GM19023 (cell line): ENCODE measurements around the gene GRAMD1B.

Experiments
- ATAC-seq: cut with Tn5 transposase; IDR thresholded peaks from one replicate; pipeline ENCODE4 v1.9.1; 2021; ENCODE audit warnings: mild to moderate bottlenecking, moderate library complexity; ENCODE audit not compliant: unreplicated experiment

The GRAMD1B gene

DNA sequence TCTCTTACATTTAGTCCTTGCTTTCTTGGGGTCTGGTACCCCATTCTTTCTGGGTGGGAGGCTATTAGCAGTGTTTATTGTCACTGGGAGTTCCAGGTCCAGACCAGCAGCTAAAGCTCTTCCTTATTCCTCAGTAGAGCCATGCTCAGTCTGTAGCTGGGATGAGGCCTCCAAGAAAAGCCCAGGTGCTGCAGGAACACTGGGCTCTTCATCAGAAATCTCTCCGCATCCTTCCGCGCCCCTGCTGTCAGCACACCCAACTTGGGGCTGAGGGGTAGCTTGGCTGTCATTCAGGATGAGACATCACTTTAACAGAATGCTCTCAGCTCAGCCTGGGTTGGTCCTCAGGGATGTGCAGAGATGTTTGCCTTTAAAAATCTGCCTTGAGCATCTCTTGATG is 97.5 kb downstream of the GRAMD1B start:
- ATAC-seq, result no peak

DNA sequence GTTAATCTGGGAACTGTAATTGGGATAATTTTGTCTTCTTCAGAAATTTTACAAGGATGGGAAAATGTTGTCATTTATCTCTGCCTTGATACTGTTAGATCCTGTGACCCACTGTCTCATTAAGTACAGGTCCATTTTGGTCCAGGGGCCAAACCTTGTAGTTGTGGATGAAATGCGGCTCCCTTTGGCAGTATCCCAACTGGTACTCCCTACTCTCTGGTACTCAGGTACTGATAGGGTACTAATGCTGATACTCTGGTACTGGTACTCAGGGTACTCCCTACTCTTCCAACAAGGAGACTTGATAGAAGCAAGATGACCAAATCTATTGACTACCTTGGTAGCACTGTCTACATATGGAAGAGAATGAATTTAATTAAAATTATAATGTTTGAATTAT is 97.9 kb downstream of the GRAMD1B start:
- no peak for ATAC-seq

DNA sequence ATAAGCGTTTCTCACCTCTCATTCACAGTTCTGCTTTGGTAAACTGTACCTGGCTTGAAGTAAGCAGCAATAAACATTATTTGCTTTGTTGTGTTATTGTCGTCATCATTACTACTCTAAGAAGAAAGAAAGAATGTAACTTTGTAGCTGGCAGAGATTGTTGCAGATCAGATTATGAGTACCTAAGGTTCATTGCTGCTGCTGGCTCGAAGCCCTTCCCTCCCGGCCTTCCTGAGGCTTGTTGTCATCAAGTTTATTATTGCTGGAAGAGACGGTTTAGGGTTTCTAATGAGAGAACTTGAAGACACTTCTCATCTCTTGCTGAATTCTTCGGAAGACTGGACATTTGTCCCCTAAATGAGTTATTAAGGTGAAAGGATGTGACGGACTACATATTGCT is 101.3 kb downstream of the GRAMD1B start:
- ATAC-seq, result no peak

DNA sequence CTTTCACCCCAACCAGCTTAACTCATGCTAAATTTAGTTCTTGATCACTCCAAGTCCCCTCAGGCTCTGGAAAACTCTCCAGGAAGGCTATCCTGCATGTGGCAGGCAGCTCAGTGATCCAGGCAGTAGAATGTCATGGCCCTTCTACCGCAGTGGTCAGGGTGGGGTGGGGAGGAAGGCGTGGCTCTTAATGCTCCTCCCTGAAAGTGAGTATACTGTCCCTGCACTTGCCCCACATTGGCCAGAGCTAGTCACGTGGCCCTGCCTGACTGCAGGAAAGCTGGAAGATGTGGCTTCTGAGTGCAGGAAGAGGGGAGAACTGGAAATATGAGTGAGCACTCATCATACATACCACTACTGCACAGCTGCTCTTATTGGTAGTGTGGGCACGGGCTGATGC is 102.1 kb downstream of the GRAMD1B start:
- ATAC-seq, result no peak

DNA sequence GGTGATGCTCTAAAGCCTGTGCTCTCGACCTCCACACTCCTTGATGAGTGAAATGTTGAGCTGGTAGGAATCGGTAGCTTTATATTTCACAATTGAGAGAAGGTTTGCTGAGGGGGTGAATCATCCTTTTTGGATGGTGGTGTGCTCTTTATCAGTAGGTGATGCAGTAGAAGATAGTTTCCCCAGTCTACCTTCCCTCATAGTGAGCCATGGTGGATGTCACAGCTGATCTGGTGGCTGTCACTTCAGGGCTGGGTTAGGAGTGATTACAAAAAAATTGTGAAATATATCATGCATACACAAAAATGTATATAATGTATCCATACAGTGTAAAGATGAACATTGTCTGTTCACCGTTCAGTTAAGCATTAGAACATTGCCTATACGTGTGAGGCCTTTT is 105.3 kb downstream of the GRAMD1B start:
- no peak for ATAC-seq

DNA sequence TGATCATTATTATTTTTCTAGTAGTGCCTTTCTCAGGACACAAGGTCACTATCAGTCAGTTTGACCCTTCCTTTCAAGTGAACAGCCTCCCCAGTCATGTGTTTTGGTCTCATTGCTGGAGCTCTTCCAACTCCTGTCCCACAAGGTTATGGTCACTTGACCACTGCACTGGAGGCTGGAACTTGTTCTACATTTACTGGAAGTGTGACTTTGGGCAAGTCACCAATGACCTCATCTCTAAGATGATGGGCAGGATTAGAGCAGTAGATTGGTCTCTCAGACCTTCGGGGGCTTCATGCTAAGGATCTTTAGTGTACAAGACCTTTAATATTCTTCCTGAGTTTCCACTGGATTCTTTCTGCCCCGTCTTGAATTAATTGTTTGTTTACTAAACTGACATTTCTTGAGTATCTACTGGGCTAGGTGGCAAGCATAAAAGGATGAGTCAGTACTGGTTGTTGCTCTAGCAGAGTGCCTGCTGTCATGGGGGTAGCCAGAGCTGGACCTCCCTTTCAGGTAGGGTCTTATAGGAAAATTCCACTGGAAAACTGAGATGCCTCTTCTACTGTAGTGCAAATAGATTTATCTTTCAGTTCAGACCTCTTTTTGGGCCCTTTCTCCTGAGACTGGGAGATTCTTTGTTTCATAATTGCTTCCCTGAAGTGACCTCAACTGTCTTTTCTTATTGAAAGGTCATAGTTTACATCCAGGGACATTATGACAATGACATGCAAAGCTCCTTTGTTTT is 106.8 kb downstream of the GRAMD1B start:
- no peak for ATAC-seq

DNA sequence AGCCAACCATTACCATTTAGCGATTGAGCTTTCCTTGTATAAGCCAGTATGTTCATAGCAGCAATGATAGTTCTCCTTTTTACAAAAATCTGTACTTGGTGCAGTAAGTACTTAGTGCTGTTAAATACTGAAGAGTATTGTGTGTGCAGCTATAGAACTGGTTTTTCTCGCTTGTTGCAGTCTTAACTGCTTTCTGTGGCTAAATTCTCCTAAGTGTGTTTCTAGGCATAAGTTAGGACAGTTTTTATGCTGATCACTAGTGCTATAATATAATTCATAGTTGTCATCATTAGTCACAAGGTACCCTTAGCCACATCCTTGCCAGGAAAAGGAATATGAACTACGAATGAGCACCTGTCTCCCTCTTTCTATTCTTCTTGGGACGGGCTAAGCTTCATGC is 107.7 kb downstream of the GRAMD1B start:
- no peak for ATAC-seq

DNA sequence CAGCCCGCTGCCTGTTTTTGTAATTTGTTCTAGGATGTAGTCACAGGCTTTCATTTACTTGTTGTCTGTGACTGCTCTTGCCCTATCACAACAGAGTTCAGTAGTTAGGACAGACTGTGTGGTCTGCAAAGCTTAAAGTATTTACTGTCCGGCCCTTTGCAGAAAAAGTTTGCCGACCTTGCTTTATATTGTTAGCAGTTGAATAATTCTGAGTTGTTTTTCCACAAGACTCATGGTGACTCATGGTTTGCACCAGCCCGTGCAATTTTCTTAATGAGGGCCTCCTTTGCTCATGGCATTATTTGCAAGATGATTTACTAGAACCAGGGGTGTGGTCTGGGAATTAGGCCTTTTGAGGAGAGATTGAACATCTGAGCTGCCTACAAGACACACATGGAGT is 113.7 kb downstream of the GRAMD1B start:
- ATAC-seq, result no peak

DNA sequence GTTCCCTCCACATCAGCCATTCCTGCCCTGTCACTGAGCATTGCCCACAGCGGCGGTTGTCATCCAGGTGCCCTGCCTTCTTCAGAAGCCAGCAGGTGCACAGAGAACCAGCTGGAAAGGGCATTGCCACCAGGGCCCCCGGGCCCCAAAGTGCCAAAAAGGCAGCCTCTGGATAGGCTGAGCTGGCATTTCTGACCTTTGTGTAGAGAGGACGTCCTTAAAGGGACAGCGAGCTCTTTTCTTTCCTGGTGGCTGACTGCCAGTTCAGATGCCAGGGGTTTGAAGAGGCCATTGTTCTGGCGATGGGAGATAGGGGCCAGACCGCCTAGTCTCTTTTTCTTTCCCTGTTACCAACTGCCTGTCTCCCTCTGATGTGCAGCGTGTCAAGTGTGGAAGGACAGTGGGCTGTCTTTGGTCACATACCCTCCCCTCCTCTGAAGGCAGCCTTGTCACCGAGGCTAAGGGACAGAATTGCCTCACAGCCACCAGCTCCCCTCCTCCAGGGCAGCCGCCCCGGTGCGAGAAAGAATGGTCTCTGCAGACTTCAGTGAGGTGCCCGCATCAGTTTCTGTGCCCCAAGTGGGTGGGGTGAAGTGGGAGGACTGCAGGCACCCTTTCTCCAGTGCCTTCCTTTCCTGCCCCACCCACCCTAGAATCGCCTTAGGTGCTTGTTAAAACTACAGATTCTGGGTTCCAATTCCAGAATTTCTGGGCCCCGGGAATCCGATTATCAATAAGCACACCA is 114.7 kb downstream of the GRAMD1B start:
- ATAC-seq, result no peak

DNA sequence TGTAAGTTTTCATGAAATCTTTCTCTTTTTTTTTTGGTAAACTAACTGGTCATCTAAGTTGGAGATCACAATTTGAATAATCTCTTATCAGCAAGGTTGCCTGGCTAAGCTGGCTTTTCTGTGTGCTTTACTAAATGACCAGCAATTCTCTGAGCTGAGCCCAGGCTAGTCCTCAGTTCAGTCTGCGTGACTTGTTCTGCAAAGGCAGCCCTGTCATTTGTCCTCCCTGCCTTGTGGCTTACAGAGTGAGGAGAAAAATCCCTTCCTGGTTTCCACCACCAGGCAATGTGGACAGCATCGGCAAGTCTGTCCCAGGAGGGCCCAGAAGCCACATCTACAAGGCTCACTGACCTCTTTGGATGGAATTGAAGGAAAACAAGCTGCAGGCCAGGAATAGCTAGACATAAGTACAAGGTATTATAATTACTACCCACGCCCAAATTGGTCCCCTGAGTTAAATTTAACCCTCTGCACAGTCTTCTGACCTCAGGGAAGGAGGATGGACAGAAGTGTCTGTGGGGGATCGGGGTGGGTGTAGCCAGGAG is 115.7 kb downstream of the GRAMD1B start:
- ATAC-seq, result no peak

DNA sequence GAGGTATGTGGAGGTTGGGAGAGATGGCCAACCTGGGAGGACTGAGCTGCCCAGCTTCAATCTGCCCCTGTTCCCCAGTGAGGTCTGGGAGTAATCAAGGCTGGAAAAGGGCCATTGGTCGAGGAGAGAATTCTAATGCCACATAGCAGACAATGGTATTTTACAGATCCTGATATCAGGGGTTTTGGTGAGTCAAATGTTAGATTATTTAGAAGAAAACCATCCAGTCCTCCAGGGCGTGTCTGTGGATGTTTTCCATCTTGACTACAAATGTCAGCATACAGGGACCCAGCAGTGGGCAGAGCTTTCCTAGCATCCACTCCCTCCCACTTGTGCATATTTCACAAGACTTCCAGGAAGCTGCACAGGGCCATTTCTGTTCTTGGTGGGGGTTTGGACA is 116.4 kb downstream of the GRAMD1B start:
- ATAC-seq, result no peak

DNA sequence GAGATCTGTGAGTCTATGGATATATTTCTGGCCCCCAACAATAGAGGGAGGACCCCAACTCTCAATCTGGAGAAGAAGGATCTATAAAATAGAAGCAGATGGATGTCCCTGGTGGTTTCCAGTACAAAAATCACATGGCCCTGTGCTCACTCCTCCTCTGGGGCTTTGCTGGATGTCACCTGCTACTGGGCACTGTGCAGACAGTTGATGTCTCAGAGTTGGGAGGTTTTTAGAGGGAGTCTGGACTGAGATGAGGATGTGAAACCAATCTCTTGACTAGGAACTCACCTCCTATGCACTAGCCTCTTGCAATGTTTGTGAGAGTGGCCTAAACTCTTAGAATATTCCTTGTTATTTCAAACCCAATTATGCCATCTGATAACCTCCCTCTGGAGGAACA is 117.1 kb downstream of the GRAMD1B start:
- peak; percentile 62 for ATAC-seq

DNA sequence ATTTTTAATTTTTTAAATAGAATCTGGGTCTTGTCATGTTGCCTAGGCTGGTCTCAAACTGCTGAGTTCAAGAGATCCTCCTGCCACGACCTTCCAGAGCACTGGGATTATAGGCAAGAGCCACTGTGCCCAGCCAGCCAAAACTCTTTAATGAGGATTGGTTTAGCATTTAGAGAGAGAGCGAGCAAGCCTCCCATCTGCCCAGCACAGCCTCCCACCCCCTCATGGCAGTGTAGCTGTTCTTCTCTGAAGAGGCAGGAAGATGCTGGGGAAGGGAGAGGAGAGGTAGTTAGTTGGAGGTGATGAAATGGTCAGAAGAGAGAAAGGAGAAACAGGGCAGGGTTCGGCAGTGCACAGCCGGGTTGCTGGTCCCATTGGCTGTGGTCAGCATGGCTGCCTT is 118.7 kb downstream of the GRAMD1B start:
- no peak for ATAC-seq

DNA sequence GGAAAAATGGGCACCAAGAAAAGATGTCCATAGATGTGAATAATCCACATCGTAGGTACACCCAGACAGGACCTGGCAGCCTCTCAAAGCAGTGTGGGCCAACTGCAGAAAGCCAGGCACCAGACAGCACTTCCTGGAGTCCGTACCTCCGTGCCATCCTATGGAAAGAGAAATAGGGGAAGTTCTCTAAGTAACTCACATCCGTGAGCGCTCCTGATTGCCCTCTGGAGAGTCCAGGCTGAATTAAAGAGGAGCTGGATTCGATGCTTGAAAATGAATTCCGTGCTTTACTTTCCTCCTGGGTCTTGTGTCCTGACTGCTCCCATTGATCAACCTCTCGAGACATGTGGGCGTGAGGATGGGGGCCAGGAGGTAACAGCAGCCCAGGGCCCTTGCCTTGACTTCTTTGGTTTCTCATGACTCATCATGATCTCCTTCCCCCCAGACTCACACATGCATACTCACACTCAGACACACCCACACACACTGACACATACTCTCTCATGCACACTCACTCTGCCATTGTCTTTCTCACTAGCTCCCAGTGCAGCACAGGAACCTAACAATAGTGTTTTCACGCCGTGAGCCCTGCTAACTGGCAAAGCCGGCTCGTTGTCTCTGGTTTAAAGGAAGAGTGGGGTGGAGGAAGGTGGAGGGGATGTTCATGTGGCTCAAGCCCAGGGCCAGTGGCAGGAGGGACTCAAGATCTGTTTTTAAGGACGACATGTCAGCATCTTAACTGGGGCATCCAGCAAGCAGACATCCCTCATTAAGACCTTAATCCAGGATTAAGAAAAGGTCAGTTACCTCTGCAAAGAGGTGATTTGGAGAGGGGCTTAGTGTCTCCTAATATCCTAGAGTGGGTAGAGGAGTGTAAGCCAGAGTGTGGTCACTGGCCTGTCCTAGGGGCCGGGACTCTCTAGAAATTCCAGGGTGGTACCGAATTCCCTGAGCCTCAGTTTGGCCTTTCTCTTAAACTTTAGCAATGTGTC is 120.2 kb downstream of the GRAMD1B start:
- no peak for ATAC-seq

DNA sequence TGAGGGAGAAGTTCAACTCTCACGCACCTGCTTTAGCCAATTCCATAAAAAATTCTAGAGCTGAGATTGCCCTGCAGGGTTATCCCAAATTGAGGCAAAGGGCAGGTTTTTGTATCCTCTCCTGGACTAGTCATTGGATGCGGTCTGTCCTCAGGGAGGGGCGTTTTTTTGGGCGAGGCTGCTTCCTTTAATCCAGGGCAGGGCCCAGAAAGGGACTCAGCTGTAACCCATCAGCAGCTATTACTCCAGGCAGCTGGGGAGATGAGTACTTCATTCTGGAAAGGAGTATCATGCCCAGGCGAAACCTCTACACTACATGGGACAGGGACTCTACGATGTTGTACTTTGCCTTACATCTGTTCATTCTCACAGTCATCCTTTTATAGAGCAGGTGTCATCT is 121.0 kb downstream of the GRAMD1B start:
- ATAC-seq, result no peak

DNA sequence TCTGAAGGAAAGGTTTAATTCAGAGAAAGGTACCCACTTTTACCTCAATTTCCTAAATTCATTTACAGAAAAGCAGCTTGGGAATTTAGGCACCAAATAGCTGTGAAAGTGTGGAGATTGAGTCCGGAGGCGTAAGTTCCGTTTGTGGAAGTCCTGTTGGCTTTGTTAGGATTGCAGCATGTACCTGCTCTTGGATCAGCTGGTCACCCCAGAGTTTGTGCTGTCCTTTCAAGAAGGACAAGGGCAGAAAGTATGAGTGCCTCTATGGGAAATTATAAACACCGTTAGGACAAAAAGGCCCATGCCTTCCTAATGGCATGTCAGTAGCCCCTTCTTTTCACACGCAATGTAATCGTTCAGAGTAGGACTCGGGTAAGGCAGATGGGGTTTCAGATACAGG is 126.6 kb downstream of the GRAMD1B start:
- ATAC-seq, result no peak

DNA sequence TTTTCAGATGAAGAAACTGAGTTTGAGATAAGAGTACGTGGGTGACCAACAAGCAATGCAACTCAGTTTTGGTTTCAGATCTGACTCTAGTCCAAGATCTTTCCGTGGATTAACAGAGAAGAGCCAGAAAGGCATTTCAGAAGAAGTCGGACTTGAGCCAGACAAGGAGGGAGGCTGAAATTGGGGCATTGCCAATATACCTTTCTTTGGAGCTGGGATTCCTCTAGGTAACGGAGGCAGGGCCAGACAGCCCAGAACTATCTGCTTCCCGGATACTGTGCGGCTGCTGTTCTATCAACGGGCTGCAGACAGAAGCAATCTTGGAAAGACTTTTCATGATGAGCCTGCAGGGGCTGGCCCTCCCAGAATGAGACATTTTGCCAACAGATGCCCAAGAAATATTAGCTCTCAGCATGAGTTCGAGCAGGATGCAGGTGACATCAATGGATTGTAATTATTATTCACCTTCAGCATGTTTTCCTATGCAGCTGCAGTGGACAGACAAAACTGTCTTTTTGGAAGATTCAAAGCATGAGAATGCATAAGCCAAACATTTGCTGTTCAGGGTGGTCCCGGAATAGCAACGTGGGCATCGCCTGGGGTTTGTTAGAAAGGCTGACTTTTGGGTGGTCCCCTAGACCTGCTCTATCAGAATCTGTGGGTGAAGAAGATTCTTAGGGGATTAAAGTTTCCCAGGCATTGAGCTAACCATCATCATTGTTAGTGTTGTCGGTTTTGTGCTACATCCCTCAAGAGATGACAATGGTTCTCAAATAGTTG is 128.7 kb downstream of the GRAMD1B start:
- no peak for ATAC-seq

DNA sequence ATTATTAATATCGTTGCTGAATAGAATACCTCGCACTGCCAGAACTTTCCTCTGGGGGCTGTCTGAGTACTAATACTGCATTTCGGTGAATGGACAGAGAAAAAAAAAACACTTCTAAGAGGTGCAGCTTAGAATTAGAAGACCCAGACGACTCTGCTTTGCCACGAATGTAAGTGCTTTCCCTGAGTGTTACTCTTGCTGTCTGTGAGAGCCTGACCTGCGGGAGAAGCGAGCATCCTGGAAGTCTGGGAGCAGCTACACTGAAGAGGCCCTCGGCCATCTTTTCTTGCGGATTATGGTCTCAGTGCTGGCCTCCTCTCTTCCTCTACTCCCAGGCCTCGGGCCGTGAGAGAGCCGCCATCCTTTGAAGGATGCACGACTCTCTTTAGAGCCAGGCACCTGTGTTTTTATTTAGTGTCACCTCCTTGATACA is 129.5 kb downstream of the GRAMD1B start:
- ATAC-seq, result no peak

DNA sequence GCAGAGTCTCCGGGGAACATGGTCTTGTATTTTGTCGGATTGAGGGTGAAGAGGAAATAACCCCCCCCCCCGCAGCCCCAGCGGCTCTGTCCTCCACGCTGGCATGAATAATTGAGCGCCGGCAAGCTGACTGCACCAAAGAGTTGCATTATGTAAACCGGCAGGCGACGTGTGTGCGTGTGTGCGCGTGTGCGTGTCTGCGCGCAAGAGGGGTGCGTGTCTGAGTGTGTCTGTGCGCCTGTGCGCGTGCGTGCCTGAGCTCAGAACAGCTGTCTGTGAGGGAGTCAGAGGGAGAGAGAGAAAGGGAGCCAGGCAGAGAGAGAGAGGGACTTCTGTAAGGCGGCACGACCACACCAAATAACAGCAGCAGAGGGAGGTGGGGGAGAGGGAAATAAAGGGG is 129.9 kb downstream of the GRAMD1B start:
- ATAC-seq, result no peak

DNA sequence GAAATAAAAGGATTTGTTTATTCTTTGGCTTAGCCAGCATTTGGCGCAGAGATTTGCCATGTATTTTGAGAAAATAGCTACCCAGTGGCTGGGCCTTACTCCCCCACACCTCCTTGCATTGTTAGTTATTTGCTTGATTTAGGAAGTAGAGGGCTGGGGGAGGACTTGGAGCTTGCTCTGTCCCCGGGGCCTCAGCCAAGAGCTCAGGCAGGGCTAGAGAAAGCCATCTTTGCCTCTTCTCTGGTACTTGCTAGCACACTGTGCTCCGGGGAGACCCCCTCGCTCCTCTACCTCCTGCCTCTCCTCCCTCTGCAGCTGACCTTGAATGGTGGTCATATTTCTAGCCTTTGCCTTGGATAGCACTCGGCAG is 131.3 kb downstream of the GRAMD1B start:
- ATAC-seq, result no peak
